Activated CD8-positive, alpha-beta T cell treated with anti-CD3 and anti-CD28 coated beads for 36 hours (primary cell): ENCODE data around the gene MYOM3. TPM values are rescaled to one million over a fixed set of nuclear protein-coding genes. Genes with fewer than 3 reads are reported as not detected.

Experiments
- ATAC-seq: fragments of 200-7000 bp; cut with Tn5 transposase; one replicate; pipeline ENCODE4 v1.10.0; 2021; ENCODE audit warnings: mild to moderate bottlenecking, moderate library complexity
- CTCF ChIA-PET: fragments of 350-600 bp; sonication (Branson Sonifier 250); formaldehyde crosslinking; loops from one replicate; lab custom pipeline; 2021; ENCODE audit warnings: antibody characterized with exemption; lab: Charles Lee
- POLR2A ChIA-PET: fragments of 350-600 bp; sonication (Branson Sonifier 250); formaldehyde crosslinking; loops from one replicate; lab custom pipeline; 2021; ENCODE audit warnings: antibody characterized with exemption; lab: Charles Lee
- DNase-seq: peaks from one replicate; pipeline ENCODE4 v3.0.0-alpha.2; 2020
- H3K27ac Mint-ChIP-seq: one replicate; pipeline ENCODE4 v1.8.0; 2021; ENCODE audit warnings: mild to moderate bottlenecking, mixed read lengths
- H3K27me3 Mint-ChIP-seq: one replicate; pipeline ENCODE4 v1.8.0; 2021; ENCODE audit warnings: mixed read lengths
- H3K36me3 Mint-ChIP-seq: one replicate; pipeline ENCODE4 v1.8.0; 2021; ENCODE audit warnings: low read depth, mixed read lengths
- H3K4me1 Mint-ChIP-seq: one replicate; pipeline ENCODE4 v1.8.0; 2021; ENCODE audit warnings: low read depth, mixed read lengths
- H3K4me3 Mint-ChIP-seq: one replicate; pipeline ENCODE4 v1.8.0; 2021; ENCODE audit warnings: mild to moderate bottlenecking, moderate library complexity, mixed read lengths
- H3K9me3 Mint-ChIP-seq: one replicate; pipeline ENCODE4 v1.8.0; 2021; ENCODE audit warnings: mixed read lengths
- intact Hi-C: fragments of 100-400 bp; cut with micrococcal nuclease; formaldehyde crosslinking; loops from one replicate; pipeline ENCODE4 v1.10.0; 2022
- total RNA-seq, 2 experiments: library from RNA; stranded (reverse); gene quantifications; one replicate each; pipeline ENCODE4 v1.2.3, GENCODE V29; 2021
- TF ChIP-seq, protein P1 (sequence below): fragments of 200-600 bp; IDR thresholded peaks from one replicate; pipeline ENCODE4 v1.8.0; 2022; ENCODE audit warnings: antibody characterized with exemption, mild to moderate bottlenecking

MYOM3 gene
- total RNA-seq, 2 experiments from 2014 or later: not detected

DNA sequence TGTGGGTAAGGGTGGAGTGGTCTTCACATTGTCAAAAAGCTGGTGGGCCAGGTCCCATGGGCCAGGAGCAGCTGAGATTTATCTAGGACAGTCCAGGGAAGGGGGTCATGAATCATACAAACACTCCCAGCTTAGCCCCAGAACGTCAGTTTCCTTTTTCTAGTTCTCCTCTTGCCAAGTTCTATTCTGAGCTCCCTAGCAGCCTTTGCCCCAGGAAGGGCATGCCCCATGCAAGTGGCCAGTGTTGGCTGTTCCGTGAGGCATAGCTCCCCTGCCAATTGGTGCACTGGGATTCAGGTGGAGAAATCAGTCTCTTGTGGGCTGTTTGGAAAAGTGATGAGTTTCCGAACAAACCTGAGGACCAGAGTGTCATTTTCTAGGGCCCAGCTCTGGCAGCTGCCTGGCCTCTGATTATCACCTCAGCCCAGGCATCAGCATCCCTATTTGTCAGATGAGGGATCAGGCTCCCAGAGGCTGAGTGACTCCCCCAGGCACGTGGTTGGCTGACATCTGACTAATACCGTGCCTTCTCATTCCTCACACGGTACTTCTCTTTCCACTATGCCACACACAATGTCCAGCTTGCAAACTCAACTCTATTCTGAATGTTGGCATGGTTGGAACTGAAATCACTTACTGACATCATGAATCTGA lies 14.2 kb upstream of the MYOM3 start:
- DNase-seq: no peak
- Mint-ChIP-seq H3K27me3 (no peaks in the 10 kb centered on the region), H3K4me1 (no peaks in the 10 kb centered on the region), H3K4me3 (no peak overlapping the region), H3K36me3 (no peaks in the 10 kb centered on the region), H3K9me3 (no peaks in the 10 kb centered on the region), H3K27ac (no peak overlapping the region)
- intact Hi-C loops: no loop called here
- ChIA-PET POLR2A (no interaction called here), CTCF (interaction anchor here (0.6 to 2.3 kb wide), 4 partner anchors 14 to 95 kb away, joined by 3 to 9 read pairs (median 4); partner anchors contain the start of gene MYOM3)
- ATAC-seq: no peak
- TF ChIP-seq, protein P1, sequence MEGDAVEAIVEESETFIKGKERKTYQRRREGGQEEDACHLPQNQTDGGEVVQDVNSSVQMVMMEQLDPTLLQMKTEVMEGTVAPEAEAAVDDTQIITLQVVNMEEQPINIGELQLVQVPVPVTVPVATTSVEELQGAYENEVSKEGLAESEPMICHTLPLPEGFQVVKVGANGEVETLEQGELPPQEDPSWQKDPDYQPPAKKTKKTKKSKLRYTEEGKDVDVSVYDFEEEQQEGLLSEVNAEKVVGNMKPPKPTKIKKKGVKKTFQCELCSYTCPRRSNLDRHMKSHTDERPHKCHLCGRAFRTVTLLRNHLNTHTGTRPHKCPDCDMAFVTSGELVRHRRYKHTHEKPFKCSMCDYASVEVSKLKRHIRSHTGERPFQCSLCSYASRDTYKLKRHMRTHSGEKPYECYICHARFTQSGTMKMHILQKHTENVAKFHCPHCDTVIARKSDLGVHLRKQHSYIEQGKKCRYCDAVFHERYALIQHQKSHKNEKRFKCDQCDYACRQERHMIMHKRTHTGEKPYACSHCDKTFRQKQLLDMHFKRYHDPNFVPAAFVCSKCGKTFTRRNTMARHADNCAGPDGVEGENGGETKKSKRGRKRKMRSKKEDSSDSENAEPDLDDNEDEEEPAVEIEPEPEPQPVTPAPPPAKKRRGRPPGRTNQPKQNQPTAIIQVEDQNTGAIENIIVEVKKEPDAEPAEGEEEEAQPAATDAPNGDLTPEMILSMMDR: no peak

DNA sequence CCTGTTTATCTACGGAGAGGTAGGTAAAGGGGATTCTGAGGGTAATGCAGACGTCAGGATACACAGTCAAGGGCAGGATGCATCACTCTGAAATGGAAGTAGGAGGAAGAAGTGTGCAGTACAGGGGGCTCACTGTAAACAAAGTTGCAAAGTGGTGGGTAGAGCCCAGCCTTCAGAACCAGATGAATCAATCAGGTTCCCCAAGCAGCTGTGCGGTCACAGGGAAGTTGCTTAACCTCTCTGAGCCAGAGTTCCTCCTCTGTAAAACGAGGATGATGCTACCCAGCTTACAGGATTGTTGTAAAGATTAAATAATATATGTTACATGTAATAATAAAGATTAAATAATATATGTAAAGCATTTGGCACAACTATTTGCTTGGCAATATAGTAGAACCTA lies 13.5 kb upstream of the MYOM3 start:
- ATAC-seq: no peak
- Mint-ChIP-seq H3K9me3 (no peaks in the 10 kb centered on the region), H3K4me1 (no peaks in the 10 kb centered on the region), H3K36me3 (no peaks in the 10 kb centered on the region), H3K27ac (no peak overlapping the region), H3K4me3 (no peak overlapping the region), H3K27me3 (no peaks in the 10 kb centered on the region)
- no peak for DNase-seq
- ChIA-PET CTCF (interaction anchor here (0.6 to 2.3 kb wide), 4 partner anchors 13 to 95 kb away, joined by 3 to 9 read pairs (median 4); partner anchors contain the start of gene MYOM3), POLR2A (no interaction called here)
- TF ChIP-seq, protein P1: no peak
- intact Hi-C loops: no loop called here

DNA sequence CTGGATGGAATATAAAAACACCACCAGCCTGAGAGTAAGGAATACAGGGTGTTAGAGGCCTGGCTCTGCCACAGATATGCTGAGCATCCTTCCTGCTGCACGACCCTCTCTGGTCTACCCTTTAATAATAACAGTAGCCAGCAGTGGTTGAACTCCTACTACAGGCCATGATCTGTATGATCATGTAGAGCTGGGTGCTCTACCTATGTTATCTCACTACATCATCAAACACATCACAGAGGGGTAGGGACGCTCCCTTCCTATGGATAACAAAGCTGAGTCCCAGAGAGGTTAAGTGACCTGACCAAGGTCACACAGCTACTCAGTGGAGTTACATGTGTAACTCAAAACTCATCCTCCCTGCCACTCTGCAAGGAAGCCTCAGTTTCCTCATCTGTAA lies 13.0 kb upstream of the MYOM3 start:
- H3K4me3 Mint-ChIP-seq: no peak overlapping the region
- TF ChIP-seq, protein P1: no peak
- no peak for ATAC-seq
- ChIA-PET CTCF (interaction anchor here (1.1 to 2.3 kb wide), 3 partner anchors 13 to 74 kb away, joined by 4 to 9 read pairs (median 6); partner anchors contain the start of gene MYOM3), POLR2A (no interaction called here)
- DNase-seq: no peak
- no peak overlapping the region for H3K27ac Mint-ChIP-seq
- H3K4me1 Mint-ChIP-seq: no peaks in the 10 kb centered on the region
- intact Hi-C loops: no loop called here
- no peaks in the 10 kb centered on the region for H3K27me3 Mint-ChIP-seq
- no peaks in the 10 kb centered on the region for H3K9me3 Mint-ChIP-seq
- no peaks in the 10 kb centered on the region for H3K36me3 Mint-ChIP-seq

DNA sequence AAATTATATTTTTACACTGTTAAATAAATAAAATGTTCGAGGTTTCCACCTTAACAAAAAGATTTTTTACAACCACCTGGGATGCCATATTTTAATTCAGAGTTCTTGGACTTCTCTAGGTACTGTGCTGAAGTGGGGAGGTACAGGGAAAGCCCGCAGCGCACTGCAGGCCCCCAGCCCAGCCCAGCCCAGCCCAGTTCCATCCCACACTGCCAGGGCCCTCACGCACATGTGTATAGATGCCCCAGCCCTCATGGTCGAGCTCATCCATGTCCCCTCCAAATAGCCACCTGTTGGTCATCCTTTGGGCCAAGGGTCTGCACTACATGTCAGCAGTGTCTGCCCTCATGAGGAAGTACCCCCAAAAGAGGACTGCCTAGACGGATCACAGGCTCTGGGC lies 11.7 kb upstream of the MYOM3 start:
- intact Hi-C loops: no loop called here
- ChIA-PET CTCF (no interaction called here), POLR2A (no interaction called here)
- Mint-ChIP-seq H3K9me3 (no peaks in the 10 kb centered on the region), H3K27me3 (no peaks in the 10 kb centered on the region), H3K4me3 (no peak overlapping the region), H3K4me1 (no peaks in the 10 kb centered on the region), H3K36me3 (no peaks in the 10 kb centered on the region), H3K27ac (no peak overlapping the region)
- no peak for DNase-seq
- ATAC-seq: no peak
- TF ChIP-seq, protein P1: no peak

DNA sequence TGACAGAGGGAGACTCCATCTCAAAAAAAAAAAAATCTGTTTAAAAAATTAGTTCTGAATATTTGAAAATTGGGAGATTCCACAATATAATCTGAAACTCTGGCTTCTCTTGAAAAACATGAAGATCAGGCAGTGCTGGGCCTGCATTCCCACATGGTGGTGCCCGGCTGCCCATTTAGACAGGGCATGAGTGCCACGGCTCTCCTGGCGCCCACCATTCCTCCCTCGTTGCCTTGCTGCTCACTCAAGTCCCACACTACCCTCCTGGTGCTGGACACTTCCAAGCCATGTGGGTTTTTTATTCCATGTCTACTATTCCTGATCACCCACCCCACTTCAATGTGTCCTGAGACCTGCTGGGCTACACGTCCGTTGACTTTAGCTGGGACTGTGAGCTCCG lies 10.8 kb upstream of the MYOM3 start:
- H3K4me1 Mint-ChIP-seq: no peaks in the 10 kb centered on the region
- H3K4me3 Mint-ChIP-seq: no peak overlapping the region
- POLR2A ChIA-PET: no interaction called here
- H3K27me3 Mint-ChIP-seq: no peaks in the 10 kb centered on the region
- ATAC-seq (no peak), DNase-seq (no peak)
- intact Hi-C loops: no loop called here
- TF ChIP-seq, protein P1: no peak
- no peak overlapping the region for H3K27ac Mint-ChIP-seq
- CTCF ChIA-PET: no interaction called here
- no peaks in the 10 kb centered on the region for H3K36me3 Mint-ChIP-seq
- no peaks in the 10 kb centered on the region for H3K9me3 Mint-ChIP-seq
